ENCODE data around the gene RENBP. TPM values are rescaled to one million over a fixed set of nuclear protein-coding genes. Genes with fewer than 3 reads are reported as not detected.

Gene RENBP
- polyA plus RNA-seq, 3 donors, result 2.7 to 125 (median 3.8) TPM

- no peak for TF ChIP-seq CTCF (IDR thresholded peaks at IDR 0.05)
Observed at GRCh38 chrX:153913211-153913610, 31.2 kb downstream of the RENBP start.

GRCh38 chrX:153911798-153912197, 32.6 kb downstream of the RENBP start:
- no peak overlapping the region for H3K27ac ChIP-seq (ENCODE audit: low read depth in 1 of 2, low read length in 2 of 2)
- no peak for DNase-seq
- peaks cover 34 to 76% of the 10 kb centered on the region in 2 donors for H3K36me3 Mint-ChIP-seq

More at GRCh38 chrX:153913211-153913610, 31.2 kb downstream of the RENBP start:
- Histone ChIP-seq H3K9me3 (replicated peaks in 1 of 2; ENCODE audit: control insufficient read depth in 1 of 2, insufficient read depth in 1 of 2, low read length in 2 of 2) (no peaks in the 10 kb centered on the region), H3K36me3 (replicated peaks in 1 of 2; ENCODE audit: control insufficient read depth in 1 of 2, insufficient read depth in 2 of 2, low read length in 2 of 2) (peaks cover 75 to 85% of the 10 kb centered on the region in 2 donors), H3K4me2 (replicated peaks; ENCODE audit: extremely low read depth, low read length, poor library complexity, severe bottlenecking) (no peak overlapping the region), H2AFZ (ENCODE audit: insufficient read depth, low read depth, low read length, poor library complexity, severe bottlenecking) (no peak overlapping the region), H4K20me1 (ENCODE audit: insufficient read depth, low read length) (peaks cover 93% of the 10 kb centered on the region), H3K9ac (ENCODE audit: insufficient read depth, low read length, poor library complexity, severe bottlenecking) (no peak overlapping the region), H3K79me2 (ENCODE audit: insufficient read depth, low read length) (peaks cover 4% of the 10 kb centered on the region), H3K27ac (ENCODE audit: low read depth in 1 of 2, low read length in 2 of 2) (no peak overlapping the region), H3K4me1 (ENCODE audit: control insufficient read depth in 1 of 2, insufficient read depth in 2 of 2, low read length in 2 of 2) (no peaks in the 10 kb centered on the region), H3K27me3 (ENCODE audit: control insufficient read depth in 2 of 2, insufficient read depth in 2 of 2, low read length in 2 of 2) (no peaks in the 10 kb centered on the region), H3K4me3 (replicated peaks in 1 of 3; ENCODE audit: low read depth in 2 of 3, low read length in 3 of 3) (no peak overlapping the region)
- Mint-ChIP-seq H3K36me3 (peaks cover 37 to 81% of the 10 kb centered on the region in 2 donors), H3K9me3 (peaks cover 0 to 5% (median 0%) of the 10 kb centered on the region in 7 donors), H3K27me3 (ENCODE audit: low read depth in 3 of 3) (peaks cover 0 to 52% (median 0%) of the 10 kb centered on the region in 3 donors), H3K4me1 (no peaks in the 10 kb centered on the region), H3K4me3 (no peak overlapping the region), H3K27ac (no peak overlapping the region)
- DNase-seq, result no peak
- WGBS (ENCODE audit: insufficient coverage), result 91% methylated on average over 8 of the region's 17 CpGs
- intact Hi-C loops (cut with micrococcal nuclease), result no loop called here

More at GRCh38 chrX:153911798-153912197, 32.6 kb downstream of the RENBP start:
- Histone ChIP-seq H3K4me3 (replicated peaks in 1 of 3; ENCODE audit: low read depth in 2 of 3, low read length in 3 of 3) (no peak overlapping the region), H3K36me3 (replicated peaks in 1 of 2; ENCODE audit: control insufficient read depth in 1 of 2, insufficient read depth in 2 of 2, low read length in 2 of 2) (peaks cover 77 to 79% of the 10 kb centered on the region in 2 donors), H4K20me1 (ENCODE audit: insufficient read depth, low read length) (peaks cover 95% of the 10 kb centered on the region), H3K9ac (ENCODE audit: insufficient read depth, low read length, poor library complexity, severe bottlenecking) (no peak overlapping the region), H3K9me3 (replicated peaks in 1 of 2; ENCODE audit: control insufficient read depth in 1 of 2, insufficient read depth in 1 of 2, low read length in 2 of 2) (no peaks in the 10 kb centered on the region), H3K79me2 (ENCODE audit: insufficient read depth, low read length) (no peaks in the 10 kb centered on the region), H3K27me3 (ENCODE audit: control insufficient read depth in 2 of 2, insufficient read depth in 2 of 2, low read length in 2 of 2) (no peaks in the 10 kb centered on the region), H3K4me1 (ENCODE audit: control insufficient read depth in 1 of 2, insufficient read depth in 2 of 2, low read length in 2 of 2) (no peaks in the 10 kb centered on the region), H2AFZ (ENCODE audit: insufficient read depth, low read depth, low read length, poor library complexity, severe bottlenecking) (no peak overlapping the region), H3K4me2 (replicated peaks; ENCODE audit: extremely low read depth, low read length, poor library complexity, severe bottlenecking) (no peak overlapping the region)
- intact Hi-C loops (cut with micrococcal nuclease), result no loop called here
- H3K4me1 Mint-ChIP-seq, result no peaks in the 10 kb centered on the region
- peak overlapping the region in 2 of 7 donors; percentile 50 to 74 for H3K27ac Mint-ChIP-seq
- H3K9me3 Mint-ChIP-seq, result peaks cover 0 to 9% (median 2%) of the 10 kb centered on the region in 7 donors
- H3K4me3 Mint-ChIP-seq, result no peak overlapping the region
- WGBS (ENCODE audit: insufficient coverage), result 100% methylated on average over 2 of the region's 6 CpGs
- no peak for TF ChIP-seq CTCF (IDR thresholded peaks at IDR 0.05)
- peaks cover 0 to 50% (median 0%) of the 10 kb centered on the region in 3 donors for H3K27me3 Mint-ChIP-seq (ENCODE audit: low read depth in 3 of 3)

All from CD14-positive monocyte (primary cell).